ENCODE measurements around the gene GRIK1.

The GRIK1 gene

GRCh38 chr21:29660047-29660720 is 279.6 kb downstream of the GRIK1 start:
- no peak for TF ChIP-seq POLR2AphosphoS5 (IDR thresholded peaks at IDR 0.05; ENCODE audit: low read depth, low read length)
- no peak for TF ChIP-seq POLR2A (IDR thresholded peaks at IDR 0.05; ENCODE audit: low read depth, low read length)
- TF ChIP-seq TAF1 (IDR thresholded peaks at IDR 0.05; ENCODE audit: borderline replicate concordance, low read depth, low read length), result no peak
- DNase-seq (ENCODE audit: insufficient read length) (no peak), FAIRE-seq (no peak)

- TF ChIP-seq TAF1 (IDR thresholded peaks at IDR 0.05; ENCODE audit: borderline replicate concordance, low read depth, low read length) (no peak), POLR2A (IDR thresholded peaks at IDR 0.05; ENCODE audit: low read depth, low read length) (no peak), POLR2AphosphoS5 (IDR thresholded peaks at IDR 0.05; ENCODE audit: low read depth, low read length) (no peak)
- FAIRE-seq (no peak), DNase-seq (ENCODE audit: insufficient read length) (no peak)
Measured at GRCh38 chr21:29658934-29659203, 280.9 kb downstream of the GRIK1 start.

GRCh38 chr21:29658177-29658933 is 281.4 kb downstream of the GRIK1 start:
- TF ChIP-seq POLR2AphosphoS5 (IDR thresholded peaks at IDR 0.05; ENCODE audit: low read depth, low read length) (no peak), TAF1 (IDR thresholded peaks at IDR 0.05; ENCODE audit: borderline replicate concordance, low read depth, low read length) (no peak), POLR2A (IDR thresholded peaks at IDR 0.05; ENCODE audit: low read depth, low read length) (no peak)
- FAIRE-seq, result no peak

GRCh38 chr21:29657240-29657989 is 282.4 kb downstream of the GRIK1 start:
- FAIRE-seq (no peak), DNase-seq (ENCODE audit: insufficient read length) (no peak)
- TF ChIP-seq POLR2AphosphoS5 (IDR thresholded peaks at IDR 0.05; ENCODE audit: low read depth, low read length), result no peak
- TF ChIP-seq POLR2A (IDR thresholded peaks at IDR 0.05; ENCODE audit: low read depth, low read length), result no peak

More at GRCh38 chr21:29658177-29658933, 281.4 kb downstream of the GRIK1 start:
- no peak for DNase-seq (ENCODE audit: insufficient read length)

- TF ChIP-seq POLR2AphosphoS5 (IDR thresholded peaks at IDR 0.05; ENCODE audit: low read depth, low read length) (no peak), TAF1 (IDR thresholded peaks at IDR 0.05; ENCODE audit: borderline replicate concordance, low read depth, low read length) (no peak), POLR2A (IDR thresholded peaks at IDR 0.05; ENCODE audit: low read depth, low read length) (no peak)
- DNase-seq (ENCODE audit: insufficient read length), result no peak
- FAIRE-seq, result no peak
Measured at GRCh38 chr21:29656504-29657239, 283.1 kb downstream of the GRIK1 start.

GRCh38 chr21:29655577-29655976 is 284.2 kb downstream of the GRIK1 start:
- FAIRE-seq (no peak), DNase-seq (ENCODE audit: insufficient read length) (no peak)
- TF ChIP-seq POLR2AphosphoS5 (IDR thresholded peaks at IDR 0.05; ENCODE audit: low read depth, low read length) (no peak), TAF1 (IDR thresholded peaks at IDR 0.05; ENCODE audit: borderline replicate concordance, low read depth, low read length) (no peak), POLR2A (IDR thresholded peaks at IDR 0.05; ENCODE audit: low read depth, low read length) (no peak)

GRCh38 chr21:29654855-29655254 is 284.9 kb downstream of the GRIK1 start:
- DNase-seq (ENCODE audit: insufficient read length) (no peak), FAIRE-seq (no peak)
- TF ChIP-seq TAF1 (IDR thresholded peaks at IDR 0.05; ENCODE audit: borderline replicate concordance, low read depth, low read length) (no peak), POLR2AphosphoS5 (IDR thresholded peaks at IDR 0.05; ENCODE audit: low read depth, low read length) (no peak)

- DNase-seq (ENCODE audit: insufficient read length), result no peak
- TF ChIP-seq TAF1 (IDR thresholded peaks at IDR 0.05; ENCODE audit: borderline replicate concordance, low read depth, low read length) (no peak), POLR2AphosphoS5 (IDR thresholded peaks at IDR 0.05; ENCODE audit: low read depth, low read length) (no peak)
- FAIRE-seq, result no peak
Measured at GRCh38 chr21:29654203-29654602, 285.6 kb downstream of the GRIK1 start.

- TF ChIP-seq POLR2A (IDR thresholded peaks at IDR 0.05; ENCODE audit: low read depth, low read length) (no peak), TAF1 (IDR thresholded peaks at IDR 0.05; ENCODE audit: borderline replicate concordance, low read depth, low read length) (no peak), POLR2AphosphoS5 (IDR thresholded peaks at IDR 0.05; ENCODE audit: low read depth, low read length) (no peak)
- FAIRE-seq (no peak), DNase-seq (ENCODE audit: insufficient read length) (no peak)
Measured at GRCh38 chr21:29650523-29651022, 289.2 kb downstream of the GRIK1 start.

- no peak for TF ChIP-seq POLR2A (IDR thresholded peaks at IDR 0.05; ENCODE audit: low read depth, low read length)
- no peak for TF ChIP-seq TAF1 (IDR thresholded peaks at IDR 0.05; ENCODE audit: borderline replicate concordance, low read depth, low read length)
- no peak for TF ChIP-seq POLR2AphosphoS5 (IDR thresholded peaks at IDR 0.05; ENCODE audit: low read depth, low read length)
- FAIRE-seq (no peak), DNase-seq (ENCODE audit: insufficient read length) (no peak)
Measured at GRCh38 chr21:29649406-29649814, 290.4 kb downstream of the GRIK1 start.

GRCh38 chr21:29648710-29649240 is 291.0 kb downstream of the GRIK1 start:
- TF ChIP-seq POLR2AphosphoS5 (IDR thresholded peaks at IDR 0.05; ENCODE audit: low read depth, low read length) (no peak), TAF1 (IDR thresholded peaks at IDR 0.05; ENCODE audit: borderline replicate concordance, low read depth, low read length) (no peak), POLR2A (IDR thresholded peaks at IDR 0.05; ENCODE audit: low read depth, low read length) (no peak)
- FAIRE-seq, result no peak
- DNase-seq (ENCODE audit: insufficient read length), result no peak
